DOHH2 (cell line): ENCODE data around the gene SSBP3.

Source experiments
- H3F3A ChIP-seq: fragments of 200-600 bp; sonication (generic), shearing (Covaris generic); 2 replicates; pipeline ENCODE4 v1.6.0; 2016; ENCODE audit warnings: antibody characterized with exemption, mild to moderate bottlenecking; ENCODE audit not compliant: control insufficient read depth, insufficient read depth
- H3K27ac ChIP-seq: fragments of 200-600 bp; sonication (generic); 2 replicates; pipeline ENCODE4 v1.5.1; 2014; ENCODE audit warnings: low read depth, mild to moderate bottlenecking, low read length, moderate library complexity
- H3K27me3 ChIP-seq: fragments of 200-600 bp; sonication (generic); 2 replicates; pipeline ENCODE4 v1.6.1; 2014; ENCODE audit warnings: mild to moderate bottlenecking, low read length, mixed read lengths; ENCODE audit not compliant: control insufficient read depth
- H3K36me3 ChIP-seq: fragments of 200-600 bp; sonication (generic); 2 replicates; pipeline ENCODE4 v1.6.1; 2014; ENCODE audit warnings: mild to moderate bottlenecking, low read length, moderate library complexity, mixed read lengths; ENCODE audit not compliant: control insufficient read depth
- H3K4me1 ChIP-seq: fragments of 200-600 bp; sonication (generic); 2 replicates; pipeline ENCODE4 v1.6.1; 2014; ENCODE audit warnings: mild to moderate bottlenecking, low read length, mixed read lengths; ENCODE audit not compliant: control insufficient read depth
- H3K4me2 ChIP-seq: fragments of 200-600 bp; sonication (generic); 2 replicates; pipeline ENCODE4 v1.6.0; 2014; ENCODE audit warnings: mild to moderate bottlenecking, low read length, moderate library complexity
- H3K4me3 ChIP-seq: fragments of 200-600 bp; sonication (generic); 2 replicates; pipeline ENCODE4 v1.5.1; 2014; ENCODE audit warnings: mild to moderate bottlenecking, low read length, mixed read lengths
- H3K79me2 ChIP-seq: fragments of 200-600 bp; sonication (generic); 2 replicates; pipeline ENCODE4 v1.6.1; 2014; ENCODE audit warnings: mild to moderate bottlenecking, low read length, mixed read lengths; ENCODE audit not compliant: control insufficient read depth
- H3K9me2 ChIP-seq: fragments of 200-600 bp; sonication (generic); replicated peaks from 2 replicates; pipeline ENCODE4 v1.6.1; 2014; ENCODE audit warnings: mild to moderate bottlenecking, low read length, mixed read lengths; ENCODE audit not compliant: control insufficient read depth
- H3K9me3 ChIP-seq: fragments of 200-600 bp; sonication (generic); 2 replicates; pipeline ENCODE4 v1.6.1; 2014; ENCODE audit warnings: antibody characterized with exemption, low read length, mixed read lengths; ENCODE audit not compliant: control insufficient read depth, insufficient read depth
- H4K20me1 ChIP-seq: fragments of 200-600 bp; sonication (generic); 2 replicates; pipeline ENCODE4 v1.6.0; 2014; ENCODE audit warnings: low read depth, mild to moderate bottlenecking, antibody characterized with exemption, low read length, moderate library complexity; ENCODE audit not compliant: control insufficient read depth, insufficient read depth
- CTCF ChIP-seq: fragments of 200-600 bp; sonication (generic); IDR thresholded peaks from one replicate; pipeline ENCODE4 v1.5.1; 2014; ENCODE audit warnings: antibody characterized with exemption, mild to moderate bottlenecking, low read depth, low read length; ENCODE audit not compliant: poor library complexity, severe bottlenecking
- EZH2phosphoT487 ChIP-seq: fragments of 200-600 bp; sonication (generic); IDR thresholded peaks from 2 replicates; pipeline ENCODE4 v1.6.1; 2017; ENCODE audit warnings: borderline replicate concordance, mild to moderate bottlenecking, antibody characterized with exemption, low read length, moderate library complexity, mixed read lengths

The SSBP3 gene

GRCh38 chr1:54265659-54266058, 140.5 kb downstream of the SSBP3 start:
- Histone ChIP-seq H3K9me3 (no peaks in the 10 kb centered on the region), H3K36me3 (no peaks in the 10 kb centered on the region), H3K4me3 (no peak overlapping the region), H3F3A (no peaks in the 10 kb centered on the region), H3K27me3 (no peaks in the 10 kb centered on the region), H3K9me2 (no peaks in the 10 kb centered on the region), H3K79me2 (no peaks in the 10 kb centered on the region), H3K4me1 (no peaks in the 10 kb centered on the region), H3K4me2 (no peak overlapping the region), H4K20me1 (no peaks in the 10 kb centered on the region), H3K27ac (no peak overlapping the region)
- TF ChIP-seq CTCF (no peak), EZH2phosphoT487 (no peak)

- no peak overlapping the region for H3K27ac ChIP-seq
- H3K79me2 ChIP-seq: no peaks in the 10 kb centered on the region
- H3K27me3 ChIP-seq: no peaks in the 10 kb centered on the region
- H3K9me3 ChIP-seq: no peaks in the 10 kb centered on the region
- no peaks in the 10 kb centered on the region for H4K20me1 ChIP-seq
- no peaks in the 10 kb centered on the region for H3F3A ChIP-seq
- no peaks in the 10 kb centered on the region for H3K9me2 ChIP-seq
- no peak overlapping the region for H3K4me3 ChIP-seq
- H3K4me1 ChIP-seq: no peaks in the 10 kb centered on the region
- TF ChIP-seq CTCF: no peak
- TF ChIP-seq EZH2phosphoT487: no peak
- H3K36me3 ChIP-seq: no peaks in the 10 kb centered on the region
- H3K4me2 ChIP-seq: no peak overlapping the region
Observed at GRCh38 chr1:54265126-54265525, 141.1 kb downstream of the SSBP3 start.

- TF ChIP-seq CTCF: no peak
- TF ChIP-seq EZH2phosphoT487: no peak
- H3K4me1 ChIP-seq: no peaks in the 10 kb centered on the region
- no peak overlapping the region for H3K4me2 ChIP-seq
- H3K27ac ChIP-seq: no peak overlapping the region
- no peaks in the 10 kb centered on the region for H3K27me3 ChIP-seq
- H3K9me3 ChIP-seq: no peaks in the 10 kb centered on the region
- H3K9me2 ChIP-seq: no peaks in the 10 kb centered on the region
- no peaks in the 10 kb centered on the region for H3K36me3 ChIP-seq
- H3K4me3 ChIP-seq: no peak overlapping the region
- no peaks in the 10 kb centered on the region for H3F3A ChIP-seq
- H3K79me2 ChIP-seq: no peaks in the 10 kb centered on the region
- H4K20me1 ChIP-seq: no peaks in the 10 kb centered on the region
Observed at GRCh38 chr1:54263601-54264226, 142.5 kb downstream of the SSBP3 start.
